Testis (tissue), 3 donors: Measurements from ENCODE around the gene KLC1. TPM values are rescaled to one million over a fixed set of nuclear protein-coding genes. Genes with fewer than 3 reads are reported as not detected.

Experiments
- DNase-seq: peaks from one replicate; pipeline ENCODE4 v3.0.0-alpha.2; 2019
- H3K27ac ChIP-seq, 2 donors: fragments of 200-600 bp; sonication (generic); one replicate each; pipeline ENCODE4 v1.5.1; 2019
- H3K27me3 ChIP-seq: fragments of 200-600 bp; sonication (generic); one replicate; pipeline ENCODE4 v1.5.1; 2019
- H3K36me3 ChIP-seq: fragments of 200-600 bp; sonication (generic); one replicate; pipeline ENCODE4 v1.5.1; 2017; ENCODE audit warnings: low read depth; ENCODE audit errors: missing control alignments
- H3K4me1 ChIP-seq: fragments of 200-600 bp; sonication (generic); one replicate; pipeline ENCODE4 v1.5.1; 2019
- H3K4me3 ChIP-seq, 2 donors: fragments of 200-600 bp; sonication (generic); one replicate each; pipeline ENCODE4 v1.5.1; 2017 to 2019
- H3K9me3 ChIP-seq: fragments of 200-600 bp; sonication (generic); one replicate; pipeline ENCODE4 v1.5.1; 2017
- POLR2A ChIP-seq: fragments of 450-650 bp; IDR thresholded peaks from one replicate; pipeline ENCODE4 v1.6.1; 2017; ENCODE audit warnings: antibody characterized with exemption, mild to moderate bottlenecking, moderate library complexity
- WGBS, 2 donors: methylation state at CpG; one replicate each; pipeline ENCODE4 v1.1.5; 2018; 5-methylcytosine and 5-hydroxymethylcytosine counted together
- intact Hi-C: fragments of 100-400 bp; cut with DNase I; formaldehyde crosslinking; loops from one replicate; pipeline ENCODE4 v1.15.1; 2023; ENCODE audit warnings: low total_unique reads
- polyA plus RNA-seq: library from polyadenylated mRNA; stranded (reverse); fragments of 350-450 nt; fragmentation: Illumina TruSeq; extraction: RNeasy Lipid Tissue Mini Kit (QIAGEN cat#74804); gene quantifications from one replicate; pipeline ENCODE4 v1.2.3, GENCODE V29; 2014; ENCODE audit warnings: low read depth, low replicate concordance; ENCODE audit not compliant: insufficient read depth
- total RNA-seq, 2 donors: library from RNA; depleted of rRNA; stranded (reverse); fragments of >200 nt; gene quantifications; one replicate each; pipeline ENCODE4 v1.2.3, GENCODE V29; 2016
- TF ChIP-seq, protein P1 (sequence below), 3 experiments: fragments of 450-650 bp in 2 of 3; fragments of 200-600 bp in 1 of 3; sonication (generic) in 1 of 3; IDR thresholded peaks; one replicate each; pipeline ENCODE4 v1.5.1; 2016 to 2019; ENCODE audit warnings: antibody characterized with exemption in 3 of 3, mild to moderate bottlenecking in 2 of 3, moderate library complexity in 1 of 3

Gene KLC1
- total and polyA plus RNA-seq, 3 donors from 2014 or later, result 92.9 to 473 (median 379) TPM

DNA sequence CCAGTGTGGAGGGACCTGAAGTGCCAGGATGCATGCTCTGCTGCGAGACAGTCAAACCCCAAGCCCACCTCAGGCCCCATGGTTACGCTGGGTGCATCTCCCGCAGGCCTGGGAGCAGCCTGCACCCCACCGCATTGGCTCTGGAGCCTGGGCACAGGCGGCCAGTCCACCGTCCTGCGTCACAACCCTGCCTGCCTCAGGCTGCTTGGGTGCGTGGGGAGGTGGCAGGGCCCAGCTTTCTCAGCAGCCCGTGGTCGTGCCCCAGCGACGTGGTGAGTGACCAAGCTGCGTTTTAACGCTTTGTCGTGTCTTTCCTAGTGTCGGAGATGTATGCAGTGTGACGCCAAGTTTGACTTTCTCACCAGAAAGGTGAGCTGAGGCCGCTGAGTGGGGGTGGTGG, 97.5 kb downstream of the KLC1 start:
- Histone ChIP-seq H3K27me3 (no peaks in the 10 kb centered on the region), H3K36me3 (no peaks in the 10 kb centered on the region), H3K4me1 (peaks cover 65% of the 10 kb centered on the region), H3K27ac (peak overlapping the region in 1 of 2 donors; percentile 3), H3K9me3 (no peaks in the 10 kb centered on the region), H3K4me3 (no peak overlapping the region)
- DNase-seq, result no peak
- intact Hi-C loops, result no loop called here
- WGBS, 2 donors, result 87 to 96% methylated on average over 11 to 18 of the region's 18 CpGs
- TF ChIP-seq, protein P1, sequence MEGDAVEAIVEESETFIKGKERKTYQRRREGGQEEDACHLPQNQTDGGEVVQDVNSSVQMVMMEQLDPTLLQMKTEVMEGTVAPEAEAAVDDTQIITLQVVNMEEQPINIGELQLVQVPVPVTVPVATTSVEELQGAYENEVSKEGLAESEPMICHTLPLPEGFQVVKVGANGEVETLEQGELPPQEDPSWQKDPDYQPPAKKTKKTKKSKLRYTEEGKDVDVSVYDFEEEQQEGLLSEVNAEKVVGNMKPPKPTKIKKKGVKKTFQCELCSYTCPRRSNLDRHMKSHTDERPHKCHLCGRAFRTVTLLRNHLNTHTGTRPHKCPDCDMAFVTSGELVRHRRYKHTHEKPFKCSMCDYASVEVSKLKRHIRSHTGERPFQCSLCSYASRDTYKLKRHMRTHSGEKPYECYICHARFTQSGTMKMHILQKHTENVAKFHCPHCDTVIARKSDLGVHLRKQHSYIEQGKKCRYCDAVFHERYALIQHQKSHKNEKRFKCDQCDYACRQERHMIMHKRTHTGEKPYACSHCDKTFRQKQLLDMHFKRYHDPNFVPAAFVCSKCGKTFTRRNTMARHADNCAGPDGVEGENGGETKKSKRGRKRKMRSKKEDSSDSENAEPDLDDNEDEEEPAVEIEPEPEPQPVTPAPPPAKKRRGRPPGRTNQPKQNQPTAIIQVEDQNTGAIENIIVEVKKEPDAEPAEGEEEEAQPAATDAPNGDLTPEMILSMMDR (IDR thresholded peaks at IDR 0.05), result no peak
- TF ChIP-seq POLR2A, result no peak

DNA sequence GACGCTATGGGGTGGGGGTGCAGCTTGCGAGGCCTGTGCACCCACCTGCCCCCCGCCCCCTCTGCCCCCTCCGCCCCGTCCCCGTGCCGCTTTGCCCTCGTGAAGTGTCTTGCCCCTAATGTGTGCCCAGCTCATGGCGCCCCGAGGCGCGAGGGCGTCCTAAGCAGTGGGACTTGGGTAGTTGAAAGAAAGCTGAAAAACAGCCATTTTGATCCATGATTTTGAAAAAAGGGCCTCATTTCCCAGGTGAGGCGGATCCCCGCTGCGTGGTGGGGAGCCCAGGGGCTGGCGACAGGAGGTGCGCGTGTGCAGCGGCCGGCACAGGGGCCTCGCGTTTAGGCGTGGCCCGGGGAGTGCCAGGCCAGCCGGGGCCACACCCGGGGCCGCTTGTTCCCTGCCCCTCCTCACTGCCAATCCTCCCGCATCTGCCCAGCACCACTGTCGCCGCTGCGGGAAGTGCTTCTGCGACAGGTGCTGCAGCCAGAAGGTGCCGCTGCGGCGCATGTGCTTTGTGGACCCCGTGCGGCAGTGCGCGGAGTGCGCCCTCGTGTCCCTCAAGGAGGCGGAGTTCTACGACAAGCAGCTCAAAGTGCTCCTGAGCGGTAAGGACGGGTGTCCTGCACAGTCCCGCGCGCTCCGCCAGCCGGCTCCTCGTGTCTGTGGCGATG, 98.4 kb downstream of the KLC1 start:
- no peak for DNase-seq
- Histone ChIP-seq H3K4me1 (peaks cover 59% of the 10 kb centered on the region), H3K36me3 (no peaks in the 10 kb centered on the region)

DNA sequence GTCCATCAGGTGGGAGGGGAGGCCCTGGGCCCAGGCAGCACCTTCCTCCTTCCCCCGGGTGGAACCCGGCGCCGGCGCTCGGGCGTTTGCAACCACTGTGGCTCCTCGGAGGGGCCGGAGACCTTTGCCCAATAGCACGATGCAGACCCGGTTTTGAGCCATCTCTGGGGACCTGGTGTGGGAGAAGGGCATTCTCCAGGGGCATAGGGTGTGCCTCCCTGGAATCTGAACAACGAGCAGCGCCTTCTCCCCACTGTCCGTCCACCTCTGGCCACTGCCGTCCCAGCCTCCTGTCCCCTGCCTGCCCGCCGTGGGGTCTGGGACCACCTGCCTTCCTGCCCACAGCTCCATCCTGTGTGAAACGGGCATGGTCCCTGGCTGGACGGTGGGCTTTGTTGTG, 99.1 kb downstream of the KLC1 start:
- no peaks in the 10 kb centered on the region for H3K9me3 ChIP-seq
- 58 to 62% methylated on average over 17 to 19 of the region's 19 CpGs for WGBS, 2 donors
- intact Hi-C loops, result no loop called here
- H3K4me1 ChIP-seq, result peaks cover 52% of the 10 kb centered on the region
- no peaks in the 10 kb centered on the region for H3K27me3 ChIP-seq
- H3K36me3 ChIP-seq, result no peaks in the 10 kb centered on the region
- H3K27ac ChIP-seq, result no peak overlapping the region
- H3K4me3 ChIP-seq, result peak overlapping the region in 1 of 2 donors; percentile 11
- DNase-seq, result no peak
- no peak for TF ChIP-seq POLR2A
- TF ChIP-seq, protein P1 (IDR thresholded peaks at IDR 0.05), result no peak

More for the DNA sequence above, 98.4 kb downstream of the KLC1 start:
- TF ChIP-seq, protein P1 (IDR thresholded peaks at IDR 0.05), result no peak
- TF ChIP-seq POLR2A, result no peak
- WGBS, 2 donors, result 70 to 78% methylated on average over 24 to 53 of the region's 53 CpGs
- Histone ChIP-seq H3K27me3 (no peaks in the 10 kb centered on the region), H3K27ac (no peak overlapping the region), H3K9me3 (no peaks in the 10 kb centered on the region), H3K4me3 (peak overlapping the region in 1 of 2 donors; percentile 11)
- intact Hi-C loops, result no loop called here

DNA sequence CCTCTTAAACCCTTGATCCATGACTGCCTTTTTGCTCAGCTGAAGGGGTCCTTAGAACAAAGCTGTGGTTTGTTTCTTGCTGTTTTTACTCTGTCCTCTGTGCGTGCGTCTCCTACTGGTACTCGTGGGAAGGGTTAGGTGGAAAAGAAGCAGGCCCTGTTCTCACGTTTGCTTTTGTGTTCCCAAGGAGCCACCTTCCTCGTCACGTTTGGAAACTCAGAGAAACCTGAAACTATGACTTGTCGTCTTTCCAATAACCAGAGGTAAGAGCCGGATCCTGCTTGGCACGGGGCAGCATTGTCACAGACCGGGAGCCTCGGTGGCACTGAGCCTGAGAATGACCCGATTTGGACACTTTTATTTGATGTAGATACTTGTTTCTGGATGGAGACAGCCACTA, 99.7 kb downstream of the KLC1 start:
- TF ChIP-seq, protein P1 (IDR thresholded peaks at IDR 0.05), result no peak
- TF ChIP-seq POLR2A, result no peak
- peaks cover 46% of the 10 kb centered on the region for H3K4me1 ChIP-seq
- H3K4me3 ChIP-seq, result no peak overlapping the region
- no peak for DNase-seq
- H3K27ac ChIP-seq, result no peak overlapping the region
- no peaks in the 10 kb centered on the region for H3K36me3 ChIP-seq
- H3K27me3 ChIP-seq, result no peaks in the 10 kb centered on the region
- WGBS, 2 donors, result 68 to 73% methylated on average over 12 of the region's 12 CpGs
- intact Hi-C loops, result no loop called here
- H3K9me3 ChIP-seq, result no peaks in the 10 kb centered on the region
